Endothelial cell of umbilical vein (primary cell): ENCODE results near the gene FCF1.

Experiments used
- POLR2A ChIP-seq: IDR thresholded peaks from 2 replicates; pipeline ENCODE4 v1.6.1; 2012; ENCODE audit warnings: low read depth, mild to moderate bottlenecking, control low read depth, low read length
- POLR2AphosphoS5 ChIP-seq: IDR thresholded peaks from 2 replicates; pipeline ENCODE4 v1.6.1; 2012; ENCODE audit warnings: low read depth, mild to moderate bottlenecking, control low read depth, low read length, moderate library complexity; ENCODE audit not compliant: insufficient read depth
- TF ChIP-seq, protein P1 (sequence below), 2 donors: IDR thresholded peaks; 1 replicate in 1 of 2; 2 replicates in 1 of 2; pipeline ENCODE4 v1.5.1; 2011; ENCODE audit warnings: low read length in 2 of 2, mild to moderate bottlenecking in 2 of 2, moderate library complexity in 2 of 2, control low read depth in 1 of 2, inconsistent platforms in 1 of 2, low read depth in 1 of 2; ENCODE audit not compliant: insufficient read depth in 1 of 2; ENCODE audit errors: extremely low read depth in 1 of 2

DNA sequence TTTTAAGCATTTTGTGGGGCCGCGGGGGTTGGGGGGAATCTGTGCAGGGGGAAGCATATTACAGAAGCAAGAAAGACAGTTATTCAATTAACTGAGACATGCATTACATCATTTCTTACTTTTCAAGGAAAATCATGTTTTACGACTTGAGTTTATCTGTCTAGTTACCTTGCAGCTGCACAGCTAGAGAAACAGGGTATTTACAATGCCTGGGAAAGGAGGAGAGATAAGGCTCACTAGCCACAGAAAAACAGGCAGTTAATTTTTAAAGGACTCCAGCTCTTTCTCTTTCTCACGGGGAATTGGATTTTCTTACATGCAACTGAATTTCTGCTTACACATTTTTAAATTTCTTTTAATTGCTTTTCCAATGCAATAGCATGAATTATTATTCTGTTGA is 22.2 kb downstream of the FCF1 start:
- TF ChIP-seq, protein P1, sequence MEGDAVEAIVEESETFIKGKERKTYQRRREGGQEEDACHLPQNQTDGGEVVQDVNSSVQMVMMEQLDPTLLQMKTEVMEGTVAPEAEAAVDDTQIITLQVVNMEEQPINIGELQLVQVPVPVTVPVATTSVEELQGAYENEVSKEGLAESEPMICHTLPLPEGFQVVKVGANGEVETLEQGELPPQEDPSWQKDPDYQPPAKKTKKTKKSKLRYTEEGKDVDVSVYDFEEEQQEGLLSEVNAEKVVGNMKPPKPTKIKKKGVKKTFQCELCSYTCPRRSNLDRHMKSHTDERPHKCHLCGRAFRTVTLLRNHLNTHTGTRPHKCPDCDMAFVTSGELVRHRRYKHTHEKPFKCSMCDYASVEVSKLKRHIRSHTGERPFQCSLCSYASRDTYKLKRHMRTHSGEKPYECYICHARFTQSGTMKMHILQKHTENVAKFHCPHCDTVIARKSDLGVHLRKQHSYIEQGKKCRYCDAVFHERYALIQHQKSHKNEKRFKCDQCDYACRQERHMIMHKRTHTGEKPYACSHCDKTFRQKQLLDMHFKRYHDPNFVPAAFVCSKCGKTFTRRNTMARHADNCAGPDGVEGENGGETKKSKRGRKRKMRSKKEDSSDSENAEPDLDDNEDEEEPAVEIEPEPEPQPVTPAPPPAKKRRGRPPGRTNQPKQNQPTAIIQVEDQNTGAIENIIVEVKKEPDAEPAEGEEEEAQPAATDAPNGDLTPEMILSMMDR (IDR thresholded peaks at IDR 0.05; ENCODE audit: extremely low read depth in 1 of 2, insufficient read depth in 1 of 2, low read depth in 1 of 2, low read length in 2 of 2) = no peak
- TF ChIP-seq POLR2A = no peak
- TF ChIP-seq POLR2AphosphoS5 = no peak
